ENCODE measurements around the gene PTMA.
A peak's percentile ranks its signal among the peaks of the same experiment; 100 is the strongest.

The PTMA gene

DNA sequence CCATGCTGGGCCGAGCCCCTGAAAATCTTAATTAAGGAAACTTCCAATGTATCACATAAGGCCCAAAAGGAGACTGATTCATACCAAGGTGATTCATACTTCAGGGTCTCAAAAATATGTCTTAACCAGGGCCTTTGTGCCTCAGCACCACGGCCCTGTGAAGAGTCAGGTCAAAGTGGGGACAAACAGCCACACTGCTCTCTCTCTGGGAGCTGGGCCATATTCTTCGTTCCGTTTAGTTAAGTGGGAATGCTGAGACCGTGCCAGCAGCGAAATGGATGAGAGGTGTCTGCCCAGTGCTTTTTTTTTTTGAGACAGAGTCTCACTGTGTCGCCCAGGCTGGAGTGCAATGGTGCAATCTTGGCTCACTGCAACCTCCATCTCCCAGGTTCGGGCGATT lies 9.3 kb upstream of the PTMA start:
- DNase-seq = no peak

DNA sequence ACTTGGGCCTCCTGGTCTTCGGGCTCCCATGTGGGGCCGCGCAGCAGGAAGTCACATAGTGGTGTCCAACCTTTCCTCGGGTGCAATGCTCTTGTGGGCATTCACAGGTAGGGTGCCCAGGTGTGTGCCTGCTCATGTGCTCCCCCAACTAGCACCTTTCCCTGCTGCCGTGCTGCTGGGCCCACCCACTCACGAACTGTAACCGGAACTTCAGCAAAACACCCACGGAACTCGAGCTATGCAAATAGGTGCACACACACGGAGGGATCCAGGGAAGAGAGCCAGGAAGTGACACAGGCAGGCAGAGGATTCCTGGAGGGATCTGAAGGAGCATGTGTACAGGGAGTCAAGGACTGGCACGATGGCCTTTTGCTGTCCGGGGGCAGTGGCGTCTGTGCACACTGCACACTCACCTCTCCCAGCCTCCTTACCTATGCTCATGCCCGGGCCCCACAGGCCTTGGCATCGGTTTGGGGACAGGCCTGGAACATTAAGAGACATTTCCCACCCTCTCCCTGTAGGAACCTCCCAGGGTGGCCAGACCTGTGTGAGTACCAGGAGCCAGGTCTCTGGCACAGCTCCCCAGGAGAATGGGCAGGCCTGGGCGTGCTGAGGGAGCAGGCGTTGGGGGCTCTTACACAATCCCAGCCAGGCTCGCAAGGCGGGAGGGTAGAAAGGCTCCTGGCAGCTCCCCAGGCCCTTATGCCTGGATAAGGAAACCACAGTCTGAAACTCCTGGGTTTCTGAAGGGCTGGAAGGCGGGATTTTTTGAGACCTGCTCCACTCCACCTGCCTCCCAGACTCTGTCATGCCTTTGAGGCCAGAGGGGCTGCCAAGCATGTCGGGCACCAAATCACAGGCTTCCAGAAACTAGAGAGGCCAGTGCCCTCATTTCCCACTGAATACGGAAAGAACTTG lies 6.6 kb upstream of the PTMA start:
- no peak for DNase-seq

DNA sequence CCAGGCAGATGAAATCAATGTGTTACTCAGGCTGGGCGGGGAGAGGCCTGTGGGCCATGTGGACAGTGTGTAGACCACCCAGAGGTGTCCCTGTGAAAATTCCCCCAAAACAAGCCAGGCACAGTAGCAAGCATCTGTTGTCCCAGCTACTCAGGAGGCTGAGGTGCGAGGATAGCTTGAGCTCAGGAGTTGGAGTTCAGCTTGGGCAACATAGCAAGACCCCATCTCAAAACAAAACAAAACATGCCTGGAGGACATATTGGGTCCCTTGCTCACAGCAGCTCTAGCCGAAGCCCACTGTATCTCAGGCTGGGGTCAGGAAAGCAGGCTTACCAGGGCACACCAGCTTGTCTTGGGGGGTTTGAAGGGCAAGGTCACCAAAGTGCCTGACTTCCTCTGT lies 4.3 kb upstream of the PTMA start:
- DNase-seq = no peak

DNA sequence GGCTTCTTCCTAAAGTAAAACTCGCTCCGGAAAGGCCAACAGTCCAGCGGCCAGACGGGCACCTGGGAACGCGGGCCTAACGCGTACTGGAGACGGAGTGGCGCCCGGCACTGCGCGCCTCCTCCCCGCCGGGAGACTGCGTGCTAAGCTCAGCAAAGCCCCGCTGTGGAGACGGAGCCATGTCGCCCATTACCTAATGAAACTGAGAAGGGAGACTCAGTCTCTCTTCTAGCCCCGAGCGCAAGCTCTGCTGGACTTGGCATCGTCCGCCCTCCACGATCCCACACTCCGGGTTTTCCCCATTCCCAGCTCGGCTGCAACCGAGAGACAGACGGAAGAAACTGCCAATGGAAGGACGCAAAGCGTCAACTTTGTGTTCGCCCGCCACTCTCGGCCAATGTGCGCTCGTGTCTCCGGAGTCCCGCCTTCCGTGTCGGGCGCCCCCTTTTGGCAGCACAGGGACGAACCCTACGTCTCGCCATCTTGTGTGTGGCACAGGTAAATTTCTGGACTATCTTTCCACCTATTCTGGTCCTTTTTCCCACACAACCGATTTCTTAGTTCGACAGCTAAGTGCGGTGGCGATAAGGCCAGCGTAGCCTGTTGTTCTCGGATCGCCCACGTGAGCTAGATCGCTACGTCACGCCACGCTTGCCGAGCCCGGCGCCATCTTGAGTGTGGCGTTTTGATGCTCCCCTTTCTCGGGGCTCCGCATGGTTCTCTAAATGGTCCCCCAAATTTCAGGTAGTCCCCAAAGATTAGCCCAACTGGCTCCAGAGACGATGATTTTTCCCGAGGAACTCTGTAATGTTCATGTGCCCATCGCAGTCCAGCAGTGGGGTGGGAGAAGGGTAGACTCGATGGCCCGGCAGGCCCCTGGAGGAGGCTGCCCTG lies 1.3 kb upstream of the PTMA start:
- peak; percentile 99 for DNase-seq

DNA sequence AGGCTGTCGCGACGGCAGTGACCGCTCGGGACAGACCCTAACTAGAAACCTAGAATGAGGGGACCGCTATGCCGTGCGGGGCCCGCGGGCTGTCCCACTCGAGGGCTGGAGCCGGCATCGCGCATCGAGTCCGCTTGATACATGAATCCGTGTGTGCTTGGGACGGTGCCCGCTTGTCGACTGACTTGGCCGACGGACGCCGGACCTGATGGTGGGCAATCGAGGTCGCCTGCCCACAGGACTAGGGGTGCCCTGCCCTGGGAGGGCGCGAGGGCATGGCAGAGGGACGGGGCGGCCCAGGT lies 749 bp upstream of the PTMA start:
- peak; percentile 41 for DNase-seq

DNA sequence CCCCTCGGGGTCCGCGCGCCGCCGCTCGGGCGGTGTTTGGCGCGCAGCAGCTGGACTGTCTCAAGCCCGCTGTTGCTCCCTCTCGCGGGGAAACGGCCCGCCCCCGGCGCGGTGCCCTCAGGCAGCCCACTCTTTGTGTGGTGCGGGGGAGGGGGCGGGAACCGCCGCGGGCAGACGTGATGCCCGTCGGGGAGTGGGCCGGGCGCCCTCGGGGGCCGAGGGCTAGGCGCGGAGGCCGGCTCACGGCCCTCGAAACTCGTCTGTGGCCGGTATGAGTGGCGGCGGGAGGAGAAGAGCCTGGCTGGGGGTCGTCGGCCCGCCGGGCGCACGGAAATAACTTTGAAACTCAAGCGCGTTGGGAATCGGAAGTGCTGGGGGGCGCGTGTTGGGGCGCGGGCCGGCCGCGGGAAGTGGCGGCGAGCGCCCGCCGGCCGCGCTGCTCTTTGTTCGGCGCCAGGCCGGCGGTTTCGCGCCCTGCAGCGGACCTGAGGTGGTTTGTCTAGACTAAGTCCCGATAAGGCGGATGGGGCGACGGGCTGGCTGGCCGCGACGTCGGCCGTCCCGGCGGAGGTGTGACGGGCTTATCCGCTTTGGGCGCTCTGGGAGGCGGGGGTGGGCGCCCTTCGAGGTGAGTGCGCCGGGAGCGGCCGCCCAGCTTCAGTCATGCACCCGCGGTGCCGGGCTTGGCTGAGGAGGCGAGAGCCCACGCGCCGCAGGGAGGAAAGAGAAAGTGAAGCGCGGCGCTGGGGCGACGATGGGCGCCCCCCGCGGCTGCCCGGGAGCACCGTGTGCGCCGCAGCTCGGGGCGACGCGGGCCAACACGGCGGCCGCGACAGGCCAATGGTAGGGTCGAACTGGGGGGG lies 679 bp downstream of the PTMA start:
- DNase-seq = peak; percentile 84

DNA sequence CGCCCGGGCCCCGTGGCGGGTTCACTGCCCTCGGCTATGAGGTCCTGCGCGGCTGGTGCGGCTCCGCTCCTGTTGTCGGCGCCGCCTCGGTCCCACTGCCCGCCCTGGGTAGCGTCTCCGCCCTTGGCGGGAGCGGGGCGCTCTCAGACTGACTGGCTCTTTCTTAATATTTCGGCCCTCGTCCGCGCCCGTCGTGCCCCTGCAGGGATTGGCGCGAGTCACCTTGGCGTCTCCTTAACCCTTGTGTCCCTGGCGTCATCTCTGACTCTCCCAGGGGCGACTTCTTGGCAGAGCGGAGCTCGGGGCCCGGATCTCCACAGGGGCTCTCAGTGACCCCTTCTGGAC lies 1.3 kb downstream of the PTMA start:
- DNase-seq = no peak

DNA sequence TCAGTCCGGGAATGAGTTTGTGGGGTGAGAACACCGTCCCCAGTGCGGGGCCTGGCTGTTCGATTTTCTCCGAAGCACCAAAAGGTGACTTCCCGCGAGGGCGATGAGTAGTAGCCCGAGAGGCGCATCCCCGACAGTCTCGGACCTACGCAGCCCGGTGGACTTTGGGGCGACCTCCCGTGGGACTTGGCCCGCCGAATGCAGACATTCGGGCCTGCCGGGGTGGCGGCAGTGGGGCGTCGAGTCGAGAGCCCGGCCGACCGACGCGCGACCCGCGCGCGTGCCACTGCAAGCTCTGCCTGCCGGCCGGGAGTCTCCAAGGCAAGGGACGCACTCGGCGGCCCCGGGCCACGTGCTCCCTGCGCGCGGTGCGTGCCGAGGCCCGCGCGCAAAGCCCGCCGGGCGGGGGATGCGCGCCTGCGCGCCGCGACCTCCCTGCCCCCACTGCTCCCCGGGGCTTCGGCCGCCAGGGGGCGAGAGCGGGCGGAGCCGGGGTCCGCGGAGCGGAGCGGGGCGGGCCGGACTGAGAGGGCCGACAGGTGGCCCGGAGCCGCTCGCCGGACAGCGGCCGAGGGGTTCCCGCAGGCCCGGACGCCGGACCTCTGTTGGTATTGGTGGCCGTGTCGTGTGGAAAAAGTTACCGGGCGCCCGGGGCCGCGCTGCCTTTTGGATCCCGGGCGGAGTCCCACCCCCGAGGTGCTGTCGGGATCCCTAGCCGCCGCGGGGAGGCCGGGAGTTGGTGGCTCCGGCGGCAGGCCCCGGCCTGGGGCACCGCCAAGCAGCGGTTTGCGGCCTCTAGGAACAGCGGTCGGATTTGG lies 1.9 kb downstream of the PTMA start:
- DNase-seq = peak; percentile 96

DNA sequence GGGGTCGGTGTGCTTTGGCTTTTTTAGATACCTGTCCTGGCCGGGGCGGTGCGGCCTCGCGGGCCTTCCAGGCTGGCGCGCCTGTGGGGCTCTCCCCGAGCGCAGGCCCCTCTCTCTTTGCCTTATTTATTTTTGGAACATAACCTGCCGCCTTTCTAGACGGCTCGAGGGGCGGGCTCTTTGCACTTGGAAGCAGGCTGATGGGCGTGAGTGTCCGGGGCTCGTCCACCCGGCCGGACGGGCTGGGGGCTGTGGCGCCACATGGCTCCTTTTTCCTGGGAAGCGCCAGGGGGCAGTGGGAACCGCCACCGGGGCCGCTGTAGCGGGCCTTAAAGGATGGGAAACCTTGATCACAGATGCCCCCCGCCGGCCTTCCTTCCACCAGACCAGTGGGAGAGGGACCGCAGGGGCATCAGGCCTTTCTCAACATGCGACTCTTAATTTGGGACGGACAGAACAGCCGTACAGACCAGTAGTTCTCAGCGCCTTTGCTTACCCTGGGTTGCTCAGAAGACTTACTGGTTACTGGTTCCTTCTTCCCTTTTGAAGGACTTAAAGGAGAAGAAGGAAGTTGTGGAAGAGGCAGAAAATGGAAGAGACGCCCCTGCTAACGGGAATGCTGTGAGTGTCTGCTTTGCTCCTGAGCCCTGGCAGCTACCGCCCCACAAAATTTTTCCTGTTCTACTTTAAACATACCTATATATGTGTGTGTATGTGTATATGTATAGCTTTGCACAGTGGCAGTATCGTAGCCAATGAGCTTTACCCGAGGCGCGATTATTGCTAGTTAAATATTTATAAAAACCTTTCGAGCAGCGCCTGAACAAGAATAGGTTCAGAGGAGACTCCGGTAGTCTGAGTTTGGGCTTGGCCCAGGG lies 2.7 kb downstream of the PTMA start:
- DNase-seq = peak; percentile 64

DNA sequence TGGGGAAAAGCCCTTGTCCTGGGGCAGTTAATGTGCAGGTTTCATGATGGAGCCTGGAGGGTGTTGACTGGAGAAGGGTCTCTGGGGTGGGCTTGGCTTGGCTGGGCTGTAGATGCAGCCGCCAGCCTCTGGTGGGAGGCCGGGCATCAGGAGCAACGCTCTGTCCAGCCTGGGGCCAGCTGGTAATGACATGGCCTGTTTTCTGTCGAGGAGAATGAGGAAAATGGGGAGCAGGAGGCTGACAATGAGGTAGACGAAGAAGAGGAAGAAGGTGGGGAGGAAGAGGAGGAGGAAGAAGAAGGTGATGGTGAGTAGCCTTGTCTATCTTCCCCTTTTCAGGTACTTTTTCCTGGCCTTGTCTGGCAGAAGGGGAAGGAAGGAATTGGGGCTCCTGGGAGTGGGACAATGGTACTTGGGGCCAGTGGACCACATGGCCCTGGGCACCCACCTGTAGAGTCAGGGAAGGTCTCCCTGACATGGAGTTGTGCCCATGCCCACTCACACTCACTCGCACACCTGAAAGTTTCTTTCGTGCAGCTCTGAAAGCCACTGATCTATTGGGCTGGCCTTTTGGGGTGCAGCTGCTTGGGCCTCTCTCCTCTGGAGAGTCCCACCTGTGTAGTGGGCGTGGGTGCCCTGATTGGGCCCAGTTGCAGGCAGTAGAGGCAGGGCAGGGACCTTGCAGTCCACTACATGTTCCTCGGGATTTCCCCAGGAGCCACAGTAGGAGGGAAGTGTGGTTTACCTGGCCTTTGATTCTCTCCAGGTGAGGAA lies 3.5 kb downstream of the PTMA start:
- DNase-seq = no peak

DNA sequence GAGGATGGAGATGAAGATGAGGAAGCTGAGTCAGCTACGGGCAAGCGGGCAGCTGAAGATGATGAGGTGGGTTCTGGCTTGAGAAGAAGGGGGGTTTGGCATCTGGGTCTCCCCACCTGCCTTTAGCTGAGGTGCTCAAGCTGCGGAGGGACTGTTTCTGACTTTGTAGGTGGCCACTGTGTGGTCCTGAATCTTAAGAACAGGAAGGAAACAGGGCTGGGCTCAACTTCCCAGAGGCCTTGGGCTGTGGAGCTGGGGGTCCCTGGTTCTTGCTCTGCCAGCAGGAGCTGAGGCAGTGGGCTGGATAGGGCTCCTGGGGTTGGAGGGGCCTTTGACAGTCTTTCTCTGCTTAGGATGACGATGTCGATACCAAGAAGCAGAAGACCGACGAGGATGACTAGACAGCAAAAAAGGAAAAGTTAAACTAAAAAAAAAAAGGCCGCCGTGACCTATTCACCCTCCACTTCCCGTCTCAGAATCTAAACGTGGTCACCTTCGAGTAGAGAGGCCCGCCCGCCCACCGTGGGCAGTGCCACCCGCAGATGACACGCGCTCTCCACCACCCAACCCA lies 4.2 kb downstream of the PTMA start:
- peak; percentile 56 for DNase-seq

DNA sequence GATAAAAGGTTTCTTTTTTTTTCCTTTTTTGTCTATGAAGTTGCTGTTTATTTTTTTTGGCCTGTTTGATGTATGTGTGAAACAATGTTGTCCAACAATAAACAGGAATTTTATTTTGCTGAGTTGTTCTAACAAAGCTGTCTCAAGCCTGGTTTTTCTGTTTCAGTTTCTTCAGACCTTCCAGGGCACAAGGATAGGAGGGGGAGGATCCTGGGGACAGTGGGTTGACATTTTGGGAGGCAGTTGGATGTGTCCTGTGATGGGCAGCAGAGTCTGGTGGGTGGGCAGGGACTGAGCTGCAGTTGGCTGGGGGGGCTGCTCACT lies 5.0 kb downstream of the PTMA start:
- DNase-seq = peak; percentile 68

DNA sequence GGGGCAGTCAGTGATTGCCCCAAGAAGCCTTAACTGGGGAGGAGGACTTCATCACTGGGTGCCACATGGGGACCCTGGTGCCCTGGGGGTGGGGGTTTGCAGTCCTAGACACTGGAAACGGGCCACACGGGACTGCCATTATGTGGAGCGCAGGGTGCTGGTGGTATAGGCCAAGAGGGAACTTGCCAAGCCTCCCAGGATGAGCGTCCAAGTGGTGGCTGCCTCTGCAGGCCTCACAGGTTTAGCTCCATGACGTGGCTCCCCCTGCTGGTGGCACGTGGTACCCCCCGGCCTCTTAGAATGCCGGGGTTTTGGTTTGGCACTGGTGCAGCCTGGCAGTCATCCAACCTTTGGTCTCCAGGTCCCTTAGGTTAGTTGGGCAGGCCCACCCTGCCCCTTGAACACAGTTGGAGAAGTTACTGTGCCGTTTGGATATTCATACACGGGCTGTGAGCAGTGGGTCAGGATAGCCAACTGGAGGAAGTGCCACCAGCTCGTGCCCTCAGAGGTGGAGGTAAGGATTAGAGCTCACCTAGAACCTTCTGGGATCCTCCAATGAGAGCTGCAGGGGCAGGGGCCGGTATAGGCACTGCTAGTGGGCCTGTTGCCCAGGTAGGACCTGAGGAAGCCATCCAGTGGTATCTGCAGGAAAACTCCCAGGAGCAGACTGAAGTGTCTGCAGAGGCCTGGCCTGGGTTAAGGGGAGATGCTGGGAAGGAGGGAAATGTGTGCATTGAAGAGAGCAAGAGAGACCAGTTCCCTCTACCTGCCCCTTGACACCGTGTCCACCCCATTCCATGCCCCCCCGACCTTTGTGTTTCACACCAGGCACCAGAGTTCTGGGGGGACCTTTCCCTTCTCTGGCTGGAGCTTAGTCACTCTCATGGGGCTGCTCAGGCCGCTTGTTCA lies 5.7 kb downstream of the PTMA start:
- DNase-seq = peak; percentile 93

DNA sequence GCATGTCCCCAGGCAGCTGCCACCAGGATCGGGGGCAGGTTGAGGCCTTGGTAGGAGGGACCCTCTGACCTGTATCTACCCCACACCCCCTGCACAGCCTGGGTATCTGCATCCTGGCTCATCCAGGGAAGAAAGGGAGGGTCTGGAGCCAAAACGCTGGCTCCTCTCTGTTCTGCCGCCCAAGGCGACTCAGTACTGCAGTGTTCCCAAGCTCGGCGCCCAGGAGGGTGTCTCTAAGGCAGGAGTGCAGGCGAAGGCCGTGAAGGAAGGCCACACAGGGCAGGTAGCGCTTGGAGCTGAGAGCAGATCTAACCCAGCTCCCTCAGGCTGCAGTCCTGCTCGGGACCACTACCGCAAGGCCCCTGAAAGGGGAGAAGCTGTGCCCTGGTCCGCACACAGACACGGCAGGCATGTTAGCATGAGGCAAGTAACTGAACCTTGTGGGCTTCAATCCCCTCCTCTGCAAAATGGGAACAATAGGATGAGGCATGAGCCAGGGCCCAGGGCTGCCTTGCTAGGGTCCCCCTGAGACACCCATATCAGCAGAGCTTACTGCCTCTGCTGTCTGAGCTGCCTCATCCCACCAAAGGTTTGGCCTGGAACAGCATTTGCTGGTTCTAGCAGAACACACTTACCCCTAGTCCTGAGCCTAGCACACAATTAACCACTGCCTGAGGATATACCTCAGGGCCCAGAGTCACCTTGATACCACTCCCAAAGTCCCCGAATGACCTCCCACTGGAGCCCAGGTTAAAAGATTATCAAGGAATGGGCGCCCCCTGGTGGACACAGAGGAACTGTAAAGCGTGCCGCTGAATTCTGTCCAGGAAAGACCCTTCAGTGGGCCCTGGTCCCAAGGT lies 6.5 kb downstream of the PTMA start:
- peak; percentile 79 for DNase-seq

DNA sequence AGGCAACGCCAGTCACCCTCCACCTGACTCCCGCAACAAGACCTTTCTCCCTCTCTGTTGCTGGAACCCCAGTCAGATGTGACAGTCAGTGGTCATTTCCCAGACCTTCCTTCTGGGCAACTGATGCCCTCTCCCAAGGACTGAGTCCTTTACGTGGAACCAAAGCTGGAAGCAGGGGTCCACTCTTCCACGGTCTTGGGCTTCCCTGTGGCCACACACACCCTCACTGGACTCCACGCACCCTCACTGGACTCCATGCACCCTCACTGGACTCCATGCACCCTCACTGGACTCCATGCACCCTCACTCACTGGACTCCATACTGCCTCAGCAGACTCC lies 7.1 kb downstream of the PTMA start:
- DNase-seq = no peak

DNA sequence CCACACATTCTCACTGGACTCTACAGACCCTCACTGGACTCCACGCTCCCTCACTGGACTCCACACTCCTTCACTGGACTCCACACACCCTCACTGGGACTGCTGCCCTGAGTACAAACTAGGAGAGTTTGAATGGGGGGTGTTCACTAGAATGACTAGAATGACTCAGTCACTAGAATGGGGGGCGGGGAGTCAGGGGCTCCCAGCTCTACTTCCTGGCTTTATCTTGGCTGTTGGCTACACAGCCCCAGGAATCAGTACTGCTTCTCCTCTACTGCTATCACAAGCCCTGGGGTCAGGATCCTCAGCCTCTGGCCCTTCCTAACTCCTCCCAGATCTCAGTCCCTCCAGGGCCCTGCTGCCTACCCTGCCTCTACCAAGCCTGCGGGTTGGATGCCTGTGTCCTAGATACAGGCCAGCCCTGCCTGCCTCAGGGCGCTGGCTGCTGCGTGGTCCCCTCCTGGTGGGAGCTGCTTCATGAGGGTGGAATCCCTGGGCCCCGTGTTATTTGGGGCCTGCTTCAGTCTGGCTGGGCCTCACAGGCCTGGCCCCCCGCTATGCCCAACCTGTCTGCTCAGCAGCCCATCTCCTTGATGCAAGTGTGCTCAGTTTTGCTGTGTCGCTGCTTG lies 7.8 kb downstream of the PTMA start:
- no peak for DNase-seq

DNA sequence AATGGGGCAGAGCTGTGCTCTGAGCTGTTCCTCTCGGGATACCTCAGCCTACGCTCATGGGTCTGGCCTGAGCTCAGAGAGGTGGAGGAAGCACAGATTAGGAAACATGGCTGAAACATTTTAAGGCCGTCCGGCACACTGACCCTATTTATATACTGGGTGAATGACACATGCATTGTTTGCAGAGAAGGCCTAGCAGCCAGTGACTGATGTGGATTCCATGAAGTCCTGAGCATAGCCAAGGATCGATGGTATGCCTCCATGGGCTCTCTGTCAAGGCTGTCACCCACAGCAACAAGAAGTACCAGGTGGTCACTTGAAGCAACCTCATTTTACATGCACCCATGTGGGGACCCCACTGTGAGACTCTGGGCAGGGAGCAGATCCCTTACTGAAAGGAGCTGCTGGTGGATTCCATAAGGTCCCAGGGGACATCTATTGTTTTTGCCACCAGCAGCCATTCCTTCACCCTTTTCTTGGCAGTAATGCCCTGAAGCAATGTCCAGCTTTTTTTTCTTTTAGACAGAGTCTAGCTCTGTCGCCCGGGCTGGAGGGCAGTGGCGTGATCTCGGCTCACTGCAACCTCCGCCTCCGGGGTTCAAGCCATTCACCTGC lies 8.4 kb downstream of the PTMA start:
- DNase-seq = peak; percentile 12
